ENCODE measurements around the gene LPP.

- TF ChIP-seq GATA2 (IDR thresholded peaks at IDR 0.05; ENCODE audit: low read depth, low read length) (no peak), GATA3 (IDR thresholded peaks at IDR 0.05; ENCODE audit: low read depth, low read length) (no peak)
Observed at GRCh38 chr3:188294113-188294512, 140.2 kb downstream of the LPP start.

All from SH-SY5Y (cell line).